NT2/D1 (cell line): Measurements from ENCODE around the gene ZCCHC3.
"Not testable (repeated sequence)": the region's sequence is repeated elsewhere in the genome, so short reads cannot be mapped to it uniquely, and the experiment has no call there.

Source experiments
- SUZ12 ChIP-seq: IDR thresholded peaks from 2 replicates; pipeline ENCODE4 v1.6.1; 2011; ENCODE audit not compliant: insufficient read length, insufficient read depth; ENCODE audit errors: extremely low read depth
- YY1 ChIP-seq: IDR thresholded peaks from 2 replicates; pipeline ENCODE4 v1.6.1; 2011; ENCODE audit not compliant: insufficient read length, insufficient read depth
- ZNF274 ChIP-seq: IDR thresholded peaks from 2 replicates; pipeline ENCODE4 v1.6.1; 2011; ENCODE audit warnings: mild to moderate bottlenecking, low read depth, low read length

GRCh38 chr20:336040-336439 lies 38.7 kb downstream of the ZCCHC3 start:
- TF ChIP-seq YY1, SUZ12, ZNF274: not testable (repeated sequence)
